SIG-M5 treated with dmso at 0.1 percent for 504 hours (cell line): Measurements from ENCODE around the gene RYR1.
"Not testable (repeated sequence)": the region's sequence is repeated elsewhere in the genome, so short reads cannot be mapped to it uniquely, and the experiment has no call there.

Experiments
- DNase-seq: peaks from one replicate; lab custom pipeline; 2025; ENCODE audit not compliant: unreplicated experiment; lab: John Stamatoyannopoulos, UW

The RYR1 gene

GRCh38 chr19:38488096-38488495 lies 54.6 kb downstream of the RYR1 start:
- no peak for DNase-seq

- no peak for DNase-seq
Measured at GRCh38 chr19:38488776-38489481, 55.4 kb downstream of the RYR1 start.

GRCh38 chr19:38490861-38491260 lies 57.4 kb downstream of the RYR1 start:
- no peak for DNase-seq

- DNase-seq, result no peak
Measured at GRCh38 chr19:38492181-38492813, 58.8 kb downstream of the RYR1 start.

GRCh38 chr19:38494379-38494778 lies 60.9 kb downstream of the RYR1 start:
- DNase-seq, result no peak

GRCh38 chr19:38495375-38495774 lies 61.9 kb downstream of the RYR1 start:
- not testable (repeated sequence) for DNase-seq

- no peak for DNase-seq
Measured at GRCh38 chr19:38496116-38496515, 62.6 kb downstream of the RYR1 start.

GRCh38 chr19:38496603-38497487 lies 63.4 kb downstream of the RYR1 start:
- DNase-seq, result no peak

- DNase-seq, result no peak
Measured at GRCh38 chr19:38497907-38498306, 64.4 kb downstream of the RYR1 start.

- DNase-seq, result no peak
Measured at GRCh38 chr19:38499532-38499931, 66.0 kb downstream of the RYR1 start.

GRCh38 chr19:38500450-38500849 lies 67.0 kb downstream of the RYR1 start:
- DNase-seq, result no peak

GRCh38 chr19:38502410-38503076 lies 69.1 kb downstream of the RYR1 start:
- DNase-seq, result no peak

- DNase-seq, result no peak
Measured at GRCh38 chr19:38503077-38503410, 69.6 kb downstream of the RYR1 start.

- no peak for DNase-seq
Measured at GRCh38 chr19:38505958-38506357, 72.5 kb downstream of the RYR1 start.

- no peak for DNase-seq
Measured at GRCh38 chr19:38506375-38506722, 72.9 kb downstream of the RYR1 start.

GRCh38 chr19:38506723-38507550 lies 73.4 kb downstream of the RYR1 start:
- peak; percentile 90 for DNase-seq

GRCh38 chr19:38507551-38508127 lies 74.1 kb downstream of the RYR1 start:
- DNase-seq, result no peak

- DNase-seq, result no peak
Measured at GRCh38 chr19:38508507-38508906, 75.0 kb downstream of the RYR1 start.

GRCh38 chr19:38509027-38509426 lies 75.5 kb downstream of the RYR1 start:
- no peak for DNase-seq

GRCh38 chr19:38511074-38511708 lies 77.7 kb downstream of the RYR1 start:
- no peak for DNase-seq
